Activated CD4-positive, alpha-beta T cell treated with anti-CD3 and anti-CD28 coated beads for 36 hours (primary cell): ENCODE results near the gene LILRB1. TPM values are rescaled to one million over a fixed set of nuclear protein-coding genes. Genes with fewer than 3 reads are reported as not detected.
"Not testable (repeated sequence)": the region's sequence is repeated elsewhere in the genome, so short reads cannot be mapped to it uniquely, and the experiment has no call there.

Experiments used
- ATAC-seq: fragments of 200-7000 bp; cut with Tn5 transposase; one replicate; pipeline ENCODE4 v1.10.0; 2021; ENCODE audit warnings: mild to moderate bottlenecking, moderate library complexity
- CTCF ChIA-PET: fragments of 350-600 bp; sonication (Branson Sonifier 250); formaldehyde crosslinking; loops from one replicate; lab custom pipeline; 2021; ENCODE audit warnings: antibody characterized with exemption; lab: Charles Lee
- POLR2A ChIA-PET: fragments of 350-600 bp; sonication (Branson Sonifier 250); formaldehyde crosslinking; loops from one replicate; lab custom pipeline; 2021; ENCODE audit warnings: antibody characterized with exemption, inconsistent platforms; lab: Charles Lee
- DNase-seq: peaks from one replicate; pipeline ENCODE4 v3.0.0-alpha.2; 2020
- H3K27ac Mint-ChIP-seq: one replicate; pipeline ENCODE4 v1.8.0; 2021; ENCODE audit warnings: mixed read lengths
- H3K27me3 Mint-ChIP-seq: one replicate; pipeline ENCODE4 v1.8.0; 2021; ENCODE audit warnings: mixed read lengths
- H3K36me3 Mint-ChIP-seq: one replicate; pipeline ENCODE4 v1.8.0; 2021; ENCODE audit warnings: low read depth, mixed read lengths
- H3K4me1 Mint-ChIP-seq: one replicate; pipeline ENCODE4 v1.8.0; 2021; ENCODE audit warnings: mixed read lengths
- H3K4me3 Mint-ChIP-seq: one replicate; pipeline ENCODE4 v1.8.0; 2021; ENCODE audit warnings: mild to moderate bottlenecking, moderate library complexity, mixed read lengths
- H3K9me3 Mint-ChIP-seq: one replicate; pipeline ENCODE4 v1.8.0; 2021; ENCODE audit warnings: low read depth, mixed read lengths
- intact Hi-C, 2 experiments: fragments of 100-400 bp; cut with DNase I in 1 of 2; cut with micrococcal nuclease in 1 of 2; formaldehyde crosslinking; loops; one replicate each; pipeline versions ENCODE4 v1.14.2 to v1.15.1; 2022 to 2024; cut with DNase I, micrococcal nuclease
- total RNA-seq, 2 experiments: library from RNA; stranded (reverse); gene quantifications; one replicate each; pipeline ENCODE4 v1.2.3, GENCODE V29; 2021

Gene LILRB1
- total RNA-seq, 2 experiments from 2014 or later, result not detected

DNA sequence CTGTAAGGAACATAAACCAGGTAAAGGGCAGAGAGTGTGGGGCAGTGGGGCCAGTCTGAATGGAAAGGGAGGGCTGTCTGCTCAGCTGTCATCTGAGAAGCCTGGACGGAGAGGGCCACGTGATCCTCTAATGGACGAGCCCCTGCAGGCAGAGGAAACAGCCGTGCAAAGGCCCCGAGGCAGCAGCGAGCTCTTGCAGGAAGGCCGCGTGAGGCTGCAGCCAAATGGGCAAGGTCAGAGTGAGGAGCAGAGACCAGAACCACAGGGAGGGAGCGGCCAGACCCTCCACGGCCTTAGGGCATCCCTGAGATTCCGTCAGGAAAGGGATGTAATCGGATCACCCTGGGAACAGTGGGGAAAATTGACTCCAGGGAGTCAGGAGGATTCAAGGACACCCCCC, 36.9 kb downstream of the LILRB1 start:
- ChIA-PET CTCF (interaction anchor here (0.5 kb wide), 1 partner anchor 1345 kb away, joined by 4 read pairs; no protein-coding TSS in a partner anchor), POLR2A (no interaction called here)
- intact Hi-C loops, result no loop called here
- DNase-seq (no peak), ATAC-seq (no peak)
- Mint-ChIP-seq H3K4me3 (no peak overlapping the region), H3K27me3 (peaks cover 10% of the 10 kb centered on the region), H3K27ac (no peak overlapping the region), H3K9me3 (peaks cover 10% of the 10 kb centered on the region), H3K36me3 (no peaks in the 10 kb centered on the region), H3K4me1 (no peaks in the 10 kb centered on the region)

DNA sequence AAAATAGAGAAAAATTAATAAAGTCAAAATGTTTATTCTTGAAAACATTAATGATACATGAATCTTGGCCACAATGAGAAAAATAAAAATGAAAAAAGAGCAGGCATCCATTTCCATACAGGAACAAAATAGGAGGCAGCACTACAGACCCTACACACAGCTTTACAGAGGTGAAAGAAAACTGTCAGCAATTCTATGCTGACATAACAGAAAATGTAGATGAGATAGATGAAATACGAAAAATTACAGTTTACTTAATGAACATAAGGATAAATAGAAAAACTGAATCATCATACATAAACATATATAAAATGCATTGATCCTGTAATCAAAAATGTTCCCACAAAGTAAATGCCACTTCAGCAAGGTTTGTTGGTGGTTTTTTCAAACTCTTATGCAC, 38.1 kb downstream of the LILRB1 start:
- peaks cover 8% of the 10 kb centered on the region for H3K27me3 Mint-ChIP-seq
- no peaks in the 10 kb centered on the region for H3K4me1 Mint-ChIP-seq
- DNase-seq (no peak), ATAC-seq (no peak)
- intact Hi-C loops, result no loop called here
- ChIA-PET CTCF (interaction anchor here (0.6 to 2.1 kb wide), 2 partner anchors 12 to 15 kb away, joined by 3 to 7 read pairs; no protein-coding TSS in a partner anchor), POLR2A (no interaction called here)
- H3K27ac Mint-ChIP-seq, result no peak overlapping the region
- H3K9me3 Mint-ChIP-seq, result peaks cover 10% of the 10 kb centered on the region
- no peaks in the 10 kb centered on the region for H3K36me3 Mint-ChIP-seq
- no peak overlapping the region for H3K4me3 Mint-ChIP-seq

DNA sequence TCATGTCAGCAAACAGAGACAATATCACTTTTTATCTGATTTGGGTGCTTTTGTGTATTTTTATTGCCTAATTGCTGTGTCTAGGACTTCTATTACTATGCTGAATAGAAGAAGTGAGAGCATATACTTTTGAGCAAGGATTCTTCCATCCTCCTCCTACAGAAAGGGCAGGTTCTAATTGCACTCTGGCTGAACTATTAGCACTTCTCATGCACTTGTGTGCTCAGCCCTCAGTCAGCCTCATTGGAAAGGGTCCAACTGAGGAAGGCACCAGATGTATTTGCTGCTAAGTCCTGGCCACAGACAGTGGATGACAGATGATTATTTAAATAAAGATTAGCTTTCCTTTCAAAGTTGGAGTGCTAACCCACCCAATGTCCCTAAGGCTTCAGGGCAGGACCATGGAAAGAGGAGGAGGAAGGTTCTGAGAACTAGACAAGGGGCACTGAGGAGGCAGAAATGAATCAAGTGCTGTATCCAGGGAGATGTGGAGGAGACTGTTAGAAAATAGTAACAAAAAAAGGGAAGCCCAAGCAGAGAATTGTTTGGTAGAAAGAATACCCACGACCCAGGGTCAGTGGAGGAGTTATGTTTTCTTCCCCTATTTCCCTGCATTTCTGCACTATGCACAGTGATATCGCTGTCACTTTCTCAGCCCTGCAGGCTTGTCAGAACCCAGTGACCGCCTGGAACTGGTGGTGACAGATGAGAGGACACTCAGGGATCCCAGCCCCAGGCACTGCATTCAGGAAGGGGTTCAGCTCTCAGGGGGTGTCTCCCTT, 40.5 kb downstream of the LILRB1 start:
- Mint-ChIP-seq H3K9me3 (peaks cover 10% of the 10 kb centered on the region), H3K4me3 (no peak overlapping the region), H3K27ac (no peak overlapping the region), H3K27me3 (peaks cover 7% of the 10 kb centered on the region), H3K4me1 (no peaks in the 10 kb centered on the region), H3K36me3 (no peaks in the 10 kb centered on the region)
- no peak for ATAC-seq
- CTCF ChIA-PET, result interaction anchor here (2.1 to 3.0 kb wide), 2 partner anchors 10 to 18 kb away, joined by 7 to 9 read pairs; no protein-coding TSS in a partner anchor
- POLR2A ChIA-PET, result no interaction called here
- intact Hi-C loops, result loop anchor here in 1 of 2 experiments (10.0 kb wide), 1 partner anchor 254 kb away; no protein-coding TSS in a partner anchor
- DNase-seq, result no peak

DNA sequence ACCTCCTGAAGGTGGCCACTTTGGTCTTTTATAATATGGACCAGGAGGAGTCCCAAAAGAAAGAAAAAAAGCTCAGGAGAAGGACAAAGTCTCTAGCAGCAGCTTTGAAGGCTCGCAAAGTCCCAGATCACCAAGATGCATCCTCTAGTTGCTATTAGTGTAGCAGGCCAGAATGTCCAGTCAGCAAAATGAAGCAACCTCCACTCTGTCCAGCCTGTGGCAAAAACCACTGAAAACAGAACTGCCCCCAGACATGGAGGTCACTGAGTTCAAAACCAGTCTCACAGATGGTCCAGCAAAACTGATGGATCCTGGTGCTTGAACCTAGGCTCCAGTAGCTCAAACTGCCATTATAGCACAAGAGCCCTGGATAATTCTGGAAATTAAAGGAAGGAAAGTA, 42.9 kb downstream of the LILRB1 start:
- DNase-seq (no peak), ATAC-seq (no peak)
- Mint-ChIP-seq H3K4me3 (no peak overlapping the region), H3K9me3 (peaks cover 9% of the 10 kb centered on the region), H3K36me3 (no peaks in the 10 kb centered on the region), H3K27ac (no peak overlapping the region), H3K27me3 (peaks cover 7% of the 10 kb centered on the region), H3K4me1 (no peaks in the 10 kb centered on the region)
- ChIA-PET CTCF (interaction anchor here (1.2 to 4.5 kb wide), 4 partner anchors 11 to 193 kb away, joined by 3 to 59 read pairs (median 38); no protein-coding TSS in a partner anchor), POLR2A (interaction anchor here (0.6 kb wide), 1 partner anchor 14 kb away, joined by 3 read pairs; no protein-coding TSS in a partner anchor)
- intact Hi-C loops, result loop anchor here in 1 of 2 experiments (10.0 kb wide), 1 partner anchor 252 kb away; no protein-coding TSS in a partner anchor

DNA sequence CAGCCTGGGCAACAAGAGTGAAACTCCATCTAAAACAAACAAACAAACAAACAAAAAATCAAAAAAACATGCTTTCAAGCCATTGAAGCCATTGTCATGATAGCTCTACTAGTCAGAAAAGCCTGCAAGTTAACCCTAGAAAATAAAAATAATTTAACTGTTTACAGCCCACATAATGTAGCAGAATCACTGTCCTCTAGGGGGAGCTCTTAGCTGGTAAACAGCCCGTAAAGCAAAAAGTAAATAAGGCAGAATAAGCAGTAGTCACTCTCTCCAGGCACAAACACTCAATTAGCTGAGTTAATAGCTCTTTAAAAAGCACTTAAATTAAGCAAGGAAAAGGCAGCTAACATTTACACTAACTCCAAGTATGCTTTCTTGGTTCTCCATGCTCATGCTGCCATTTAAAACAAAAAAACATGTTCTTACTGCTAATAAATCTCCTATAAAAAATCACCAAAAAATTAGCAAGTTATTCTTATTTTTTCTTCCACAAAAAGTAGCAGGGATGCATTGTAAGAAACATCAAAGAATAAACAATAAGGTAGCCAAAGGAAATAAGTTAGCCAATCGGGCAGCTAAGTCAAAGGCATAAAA, 43.8 kb downstream of the LILRB1 start:
- DNase-seq, result no peak
- H3K36me3 Mint-ChIP-seq, result no peaks in the 10 kb centered on the region
- POLR2A ChIA-PET, result interaction anchor here (0.7 kb wide), 1 partner anchor 369 kb away, joined by 4 read pairs; no protein-coding TSS in a partner anchor
- intact Hi-C loops, result loop anchor here in 1 of 2 experiments (10.0 kb wide), 1 partner anchor 251 kb away; no protein-coding TSS in a partner anchor
- H3K9me3 Mint-ChIP-seq, result peaks cover 1% of the 10 kb centered on the region
- CTCF ChIA-PET, result interaction anchor here (0.6 to 4.5 kb wide), 18 partner anchors 10 to 817 kb away, joined by 3 to 59 read pairs (median 4); no protein-coding TSS in a partner anchor
- H3K4me1 Mint-ChIP-seq, result no peaks in the 10 kb centered on the region
- no peak overlapping the region for H3K4me3 Mint-ChIP-seq
- ATAC-seq, result no peak
- H3K27me3 Mint-ChIP-seq, result peaks cover 8% of the 10 kb centered on the region
- no peak overlapping the region for H3K27ac Mint-ChIP-seq

DNA sequence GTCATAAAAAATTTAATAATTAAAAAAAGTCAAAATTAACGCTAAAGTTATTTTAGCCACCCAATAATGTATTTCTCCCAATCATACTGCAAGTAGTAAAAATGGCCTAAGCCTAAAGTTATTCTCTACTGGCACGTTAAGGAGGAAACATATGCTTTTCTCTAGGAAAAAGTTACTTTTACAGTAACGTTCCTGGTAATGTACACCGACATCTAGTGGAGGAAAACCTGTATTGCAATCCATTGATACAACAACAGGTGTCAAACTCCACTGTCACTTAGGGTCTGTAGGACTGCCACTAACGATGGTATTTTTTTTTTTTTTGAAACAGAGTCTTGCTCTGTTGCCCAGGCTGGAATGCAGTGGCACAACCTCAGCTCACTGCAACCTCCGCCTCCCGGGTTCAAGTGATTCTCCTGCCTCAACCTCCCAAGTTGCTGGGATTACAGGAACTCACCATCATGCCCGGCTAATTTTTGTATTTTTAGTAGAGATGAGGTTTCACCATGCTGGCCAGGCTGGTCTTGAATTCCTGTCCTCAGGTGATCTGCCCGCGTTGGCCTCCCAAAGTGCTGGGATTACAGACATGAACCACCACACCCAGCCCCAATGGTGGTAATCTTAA, 46.0 kb downstream of the LILRB1 start:
- intact Hi-C loops, result loop anchor here (1.0 to 10.0 kb wide), 2 partner anchors 195 to 248 kb away; no protein-coding TSS in a partner anchor
- H3K27ac Mint-ChIP-seq, H3K27me3 Mint-ChIP-seq, H3K9me3 Mint-ChIP-seq, ATAC-seq, POLR2A ChIA-PET, H3K4me3 Mint-ChIP-seq, DNase-seq, H3K4me1 Mint-ChIP-seq, H3K36me3 Mint-ChIP-seq: not testable (repeated sequence)
- CTCF ChIA-PET, result interaction anchor here (0.6 to 4.5 kb wide), 4 partner anchors 23 to 1598 kb away, joined by 3 to 59 read pairs (median 28); no protein-coding TSS in a partner anchor

DNA sequence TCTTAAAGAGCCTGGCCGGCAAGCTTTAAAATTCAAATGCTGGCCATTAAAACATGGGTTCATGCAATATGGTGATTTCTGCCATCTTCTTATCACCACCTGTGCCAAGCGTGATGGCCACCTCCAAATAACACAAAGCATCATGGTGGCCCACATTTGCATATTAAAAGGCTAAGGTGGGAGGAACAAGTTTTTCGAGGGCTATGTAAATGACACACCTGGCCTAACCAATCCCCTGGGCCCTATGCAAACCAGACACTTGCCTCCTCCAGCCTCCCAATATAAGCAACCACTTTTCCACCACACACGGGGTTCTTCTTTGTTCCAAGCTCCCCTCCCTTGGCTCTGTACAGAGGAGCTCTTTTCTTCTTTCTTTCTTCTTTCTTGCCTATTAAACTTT, 46.9 kb downstream of the LILRB1 start:
- DNase-seq, result no peak
- Mint-ChIP-seq H3K4me3 (no peak overlapping the region), H3K4me1 (no peaks in the 10 kb centered on the region), H3K36me3 (no peaks in the 10 kb centered on the region), H3K27me3 (peaks cover 7% of the 10 kb centered on the region), H3K9me3 (no peaks in the 10 kb centered on the region), H3K27ac (no peak overlapping the region)
- no peak for ATAC-seq
- intact Hi-C loops, result loop anchor here in 1 of 2 experiments (10.0 kb wide), 1 partner anchor 248 kb away; no protein-coding TSS in a partner anchor
- CTCF ChIA-PET, result interaction anchor here (0.5 to 1.0 kb wide), 4 partner anchors 118 to 1597 kb away, joined by 3 read pairs; no protein-coding TSS in a partner anchor
- POLR2A ChIA-PET, result no interaction called here

DNA sequence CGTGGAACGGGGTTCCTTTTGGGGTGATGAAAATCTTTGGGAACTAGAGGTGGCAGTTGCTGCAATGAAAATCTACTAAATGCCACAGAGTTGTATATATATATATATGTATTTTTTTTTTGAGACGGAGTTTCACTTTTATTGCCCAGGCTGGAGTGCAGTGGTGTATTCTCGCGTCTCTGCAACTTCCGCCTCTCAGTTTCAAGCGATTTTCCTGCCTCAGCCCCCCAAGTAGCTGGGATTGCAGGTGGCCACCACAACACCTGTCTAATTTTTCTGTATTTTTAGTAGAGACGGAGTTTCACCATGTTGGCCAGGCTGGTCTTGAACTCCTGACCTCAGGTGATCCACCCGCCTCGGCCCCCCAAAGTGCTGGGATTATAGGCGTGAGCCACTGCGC, 51.3 kb downstream of the LILRB1 start:
- H3K27me3 Mint-ChIP-seq, result peaks cover 22% of the 10 kb centered on the region
- DNase-seq, ATAC-seq, H3K9me3 Mint-ChIP-seq, H3K36me3 Mint-ChIP-seq, H3K27ac Mint-ChIP-seq, intact Hi-C loops, H3K4me1 Mint-ChIP-seq, H3K4me3 Mint-ChIP-seq, POLR2A ChIA-PET: not testable (repeated sequence)
- CTCF ChIA-PET, result interaction anchor here (0.5 to 2.4 kb wide), 2 partner anchors 12 to 732 kb away, joined by 4 to 7 read pairs; no protein-coding TSS in a partner anchor

DNA sequence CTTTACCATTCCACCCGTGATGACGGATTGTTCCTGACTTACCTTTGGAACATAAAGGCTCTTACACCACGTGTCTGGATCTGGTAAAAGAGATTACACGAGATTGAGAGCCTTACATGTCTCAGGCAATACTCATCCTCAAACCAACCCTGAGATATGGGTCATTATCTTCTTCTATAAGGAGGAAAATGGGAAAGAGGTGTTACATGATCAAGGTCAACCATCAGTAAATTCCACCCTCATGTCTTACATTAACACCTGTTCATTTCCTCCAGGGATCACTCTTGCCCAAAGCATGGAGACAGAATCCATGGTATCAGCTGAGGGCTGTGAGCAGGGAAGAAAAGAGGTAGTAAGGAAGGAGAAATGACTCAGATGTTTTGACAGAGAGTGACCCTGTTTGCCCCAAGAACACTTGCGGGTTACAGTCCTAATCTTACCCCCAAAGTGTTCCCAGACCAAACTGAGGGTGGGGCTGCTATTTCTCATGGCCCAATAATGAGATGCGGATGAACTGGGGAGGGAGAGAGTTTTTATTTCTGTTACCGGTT, 52.1 kb downstream of the LILRB1 start:
- Mint-ChIP-seq H3K27ac (no peak overlapping the region), H3K9me3 (no peaks in the 10 kb centered on the region), H3K27me3 (peaks cover 24% of the 10 kb centered on the region), H3K36me3 (no peaks in the 10 kb centered on the region), H3K4me3 (no peak overlapping the region), H3K4me1 (no peaks in the 10 kb centered on the region)
- intact Hi-C loops, result no loop called here
- ATAC-seq, result no peak
- no peak for DNase-seq
- ChIA-PET POLR2A (no interaction called here), CTCF (interaction anchor here (3.2 kb wide), 1 partner anchor 8 kb away, joined by 25 read pairs; no protein-coding TSS in a partner anchor)

DNA sequence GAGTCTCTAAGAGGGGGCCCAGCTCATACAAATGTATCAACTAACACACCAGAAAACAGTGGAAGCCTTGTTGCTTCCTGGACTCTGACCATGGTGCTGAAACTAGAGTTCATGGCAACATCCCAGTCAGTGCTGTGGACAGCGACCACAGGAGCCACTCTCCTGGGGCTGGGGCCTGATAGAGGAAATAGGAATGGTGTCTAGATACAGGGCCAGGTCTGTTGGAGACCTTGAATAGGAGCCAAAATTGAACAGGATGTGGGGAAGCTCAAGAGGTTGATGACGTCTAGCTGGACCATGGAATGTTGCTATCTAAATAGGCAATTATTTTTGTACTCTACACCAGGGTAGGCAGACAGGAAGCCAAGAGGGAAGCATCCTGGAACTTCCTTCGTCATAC, 54.2 kb downstream of the LILRB1 start:
- Mint-ChIP-seq H3K4me3 (no peak overlapping the region), H3K9me3 (no peaks in the 10 kb centered on the region), H3K27ac (no peak overlapping the region), H3K4me1 (no peaks in the 10 kb centered on the region), H3K36me3 (no peaks in the 10 kb centered on the region), H3K27me3 (peaks cover 29% of the 10 kb centered on the region)
- ChIA-PET CTCF (interaction anchor here (3.2 kb wide), 1 partner anchor 10 kb away, joined by 25 read pairs; no protein-coding TSS in a partner anchor), POLR2A (no interaction called here)
- DNase-seq (peak; percentile 17), ATAC-seq (no peak)
- intact Hi-C loops, result no loop called here
